Natural killer cell (primary cell): Measurements from ENCODE around the gene TCIRG1. TPM values are rescaled to one million over a fixed set of nuclear protein-coding genes. Genes with fewer than 3 reads are reported as not detected.

Experiments used
- ATAC-seq, 3 donors: fragments of 150-1000 bp in 2 of 3; fragments of 200-7000 bp in 1 of 3; cut with Tn5 transposase; 1 replicate in 1 of 3; 2 replicates in 2 of 3; pipeline ENCODE4 v1.10.0; 2021; ENCODE audit warnings: mild to moderate bottlenecking in 2 of 3, moderate library complexity in 2 of 3
- DNase-seq, 2 donors: peaks; one replicate each; pipeline versions ENCODE4 v3.0.0 to v3.0.0-alpha.2; 2013 to 2021; ENCODE audit warnings: mixed read lengths in 1 of 2
- H3K27ac ChIP-seq: one replicate; pipeline ENCODE4 v1.5.1; 2013; ENCODE audit warnings: mild to moderate bottlenecking, low read length
- H3K27me3 ChIP-seq: one replicate; pipeline ENCODE4 v1.6.1; 2013; ENCODE audit warnings: low read length; ENCODE audit not compliant: control insufficient read depth, insufficient read depth
- H3K36me3 ChIP-seq: one replicate; pipeline ENCODE4 v1.6.1; 2013; ENCODE audit warnings: low read length; ENCODE audit not compliant: control insufficient read depth, insufficient read depth
- H3K4me1 ChIP-seq: one replicate; pipeline ENCODE4 v1.6.1; 2013; ENCODE audit warnings: low read length; ENCODE audit not compliant: control insufficient read depth, insufficient read depth
- H3K4me3 ChIP-seq: one replicate; pipeline ENCODE4 v1.5.1; 2013; ENCODE audit warnings: low read length
- H3K9me3 ChIP-seq: one replicate; pipeline ENCODE4 v1.6.1; 2013; ENCODE audit warnings: low read length; ENCODE audit not compliant: control insufficient read depth, insufficient read depth
- H3K27ac Mint-ChIP-seq, 2 donors: one replicate each; pipeline ENCODE4 v1.8.0; 2022; ENCODE audit warnings: mild to moderate bottlenecking in 2 of 2, mixed read lengths in 2 of 2, moderate library complexity in 1 of 2
- H3K27me3 Mint-ChIP-seq, 2 donors: one replicate each; pipeline ENCODE4 v1.8.0; 2022; ENCODE audit warnings: low read depth in 2 of 2, mixed read lengths in 2 of 2
- H3K36me3 Mint-ChIP-seq: one replicate; pipeline ENCODE4 v1.8.0; 2022; ENCODE audit warnings: mixed read lengths
- H3K4me1 Mint-ChIP-seq, 2 donors: one replicate each; pipeline ENCODE4 v1.8.0; 2022; ENCODE audit warnings: mixed read lengths in 2 of 2
- H3K4me3 Mint-ChIP-seq: one replicate; pipeline ENCODE4 v1.8.0; 2022; ENCODE audit warnings: mild to moderate bottlenecking, moderate library complexity, mixed read lengths
- H3K9me3 Mint-ChIP-seq, 2 donors: one replicate each; pipeline ENCODE4 v1.8.0; 2022; ENCODE audit warnings: mixed read lengths in 2 of 2
- WGBS: methylation state at CpG from one replicate; pipeline ENCODE4 v1.1.7; 2013; ENCODE audit warnings: missing lambda C conversion rate; ENCODE audit not compliant: insufficient coverage; 5-methylcytosine and 5-hydroxymethylcytosine counted together
- intact Hi-C: fragments of 100-400 bp; cut with micrococcal nuclease; formaldehyde crosslinking; loops from one replicate; pipeline ENCODE4 v1.14.2; 2022
- total RNA-seq, 4 donors: library from RNA; stranded (reverse); fragments of 120-200 nt in 1 of 4; gene quantifications; one replicate each; pipeline versions ENCODE4 v1.2.3 to v1.2.4, GENCODE V29; 2013 to 2022
- TF ChIP-seq, protein P1 (sequence below): fragments of 200-600 bp; IDR thresholded peaks from one replicate; pipeline ENCODE4 v1.8.0; 2022; ENCODE audit warnings: antibody characterized with exemption

Gene TCIRG1
- total RNA-seq, 3 donors from 2014 or later (not counting 1 experiment from before 2014, with no cell fraction given) = 438 to 480 (median 465) TPM

GRCh38 chr11:68017980-68018729, 20.7 kb upstream of the TCIRG1 start:
- H3K4me3 Mint-ChIP-seq = no peak overlapping the region
- no peak for ATAC-seq
- Histone ChIP-seq H3K36me3 (no peaks in the 10 kb centered on the region), H3K4me1 (peaks cover 1% of the 10 kb centered on the region), H3K4me3 (no peak overlapping the region), H3K9me3 (no peaks in the 10 kb centered on the region), H3K27ac (no peak overlapping the region), H3K27me3 (no peaks in the 10 kb centered on the region)
- DNase-seq = no peak
- TF ChIP-seq, protein P1, sequence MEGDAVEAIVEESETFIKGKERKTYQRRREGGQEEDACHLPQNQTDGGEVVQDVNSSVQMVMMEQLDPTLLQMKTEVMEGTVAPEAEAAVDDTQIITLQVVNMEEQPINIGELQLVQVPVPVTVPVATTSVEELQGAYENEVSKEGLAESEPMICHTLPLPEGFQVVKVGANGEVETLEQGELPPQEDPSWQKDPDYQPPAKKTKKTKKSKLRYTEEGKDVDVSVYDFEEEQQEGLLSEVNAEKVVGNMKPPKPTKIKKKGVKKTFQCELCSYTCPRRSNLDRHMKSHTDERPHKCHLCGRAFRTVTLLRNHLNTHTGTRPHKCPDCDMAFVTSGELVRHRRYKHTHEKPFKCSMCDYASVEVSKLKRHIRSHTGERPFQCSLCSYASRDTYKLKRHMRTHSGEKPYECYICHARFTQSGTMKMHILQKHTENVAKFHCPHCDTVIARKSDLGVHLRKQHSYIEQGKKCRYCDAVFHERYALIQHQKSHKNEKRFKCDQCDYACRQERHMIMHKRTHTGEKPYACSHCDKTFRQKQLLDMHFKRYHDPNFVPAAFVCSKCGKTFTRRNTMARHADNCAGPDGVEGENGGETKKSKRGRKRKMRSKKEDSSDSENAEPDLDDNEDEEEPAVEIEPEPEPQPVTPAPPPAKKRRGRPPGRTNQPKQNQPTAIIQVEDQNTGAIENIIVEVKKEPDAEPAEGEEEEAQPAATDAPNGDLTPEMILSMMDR = no peak
- peaks cover 0 to 4% of the 10 kb centered on the region in 2 donors for H3K4me1 Mint-ChIP-seq
- WGBS = 85% methylated on average over 27 of the region's 27 CpGs
- intact Hi-C loops = no loop called here
- no peaks in the 10 kb centered on the region for H3K27me3 Mint-ChIP-seq
- H3K9me3 Mint-ChIP-seq = no peaks in the 10 kb centered on the region
- no peak overlapping the region for H3K27ac Mint-ChIP-seq
- H3K36me3 Mint-ChIP-seq = no peaks in the 10 kb centered on the region

DNA sequence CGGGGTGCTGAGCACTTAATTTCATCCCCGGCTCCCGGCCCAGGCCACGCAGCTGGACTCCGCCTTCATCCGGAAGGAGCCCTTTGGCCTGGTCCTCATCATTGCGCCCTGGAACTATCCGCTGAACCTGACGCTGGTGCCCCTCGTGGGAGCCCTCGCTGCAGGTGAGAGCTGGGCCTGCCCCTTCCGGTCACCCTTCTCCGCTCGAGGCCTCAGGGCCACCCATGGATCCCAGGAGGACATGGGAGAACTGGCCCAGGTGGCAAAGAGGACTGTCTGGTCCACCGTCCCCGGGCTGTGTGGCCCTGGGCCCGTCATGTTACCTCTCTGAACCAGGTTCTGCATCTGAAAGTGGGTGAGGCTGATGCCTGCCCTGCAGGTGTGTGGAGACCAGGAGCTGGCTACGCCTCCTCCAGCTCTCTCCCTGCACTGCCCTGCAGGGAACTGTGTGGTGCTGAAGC, 20.1 kb upstream of the TCIRG1 start:
- H3K27ac ChIP-seq = no peak overlapping the region
- Mint-ChIP-seq H3K36me3 (no peaks in the 10 kb centered on the region), H3K27ac (no peak overlapping the region), H3K4me1 (peaks cover 0 to 4% of the 10 kb centered on the region in 2 donors), H3K27me3 (no peaks in the 10 kb centered on the region), H3K9me3 (no peaks in the 10 kb centered on the region), H3K4me3 (no peak overlapping the region)
- 96% methylated on average over 18 of the region's 18 CpGs for WGBS
- intact Hi-C loops = no loop called here
- DNase-seq (no peak), ATAC-seq (no peak)
- no peaks in the 10 kb centered on the region for H3K27me3 ChIP-seq
- no peaks in the 10 kb centered on the region for H3K36me3 ChIP-seq
- TF ChIP-seq, protein P1 = no peak
- no peaks in the 10 kb centered on the region for H3K4me1 ChIP-seq
- no peaks in the 10 kb centered on the region for H3K9me3 ChIP-seq
- no peak overlapping the region for H3K4me3 ChIP-seq

- no peak for ATAC-seq
- H3K27ac ChIP-seq = no peak overlapping the region
- H3K4me1 ChIP-seq = no peaks in the 10 kb centered on the region
- H3K4me3 ChIP-seq = no peak overlapping the region
- Mint-ChIP-seq H3K4me1 (peaks cover 0 to 4% of the 10 kb centered on the region in 2 donors), H3K4me3 (no peak overlapping the region), H3K36me3 (no peaks in the 10 kb centered on the region), H3K9me3 (no peaks in the 10 kb centered on the region), H3K27me3 (no peaks in the 10 kb centered on the region), H3K27ac (no peak overlapping the region)
- no peaks in the 10 kb centered on the region for H3K9me3 ChIP-seq
- H3K36me3 ChIP-seq = no peaks in the 10 kb centered on the region
- intact Hi-C loops = no loop called here
- DNase-seq = no peak
- H3K27me3 ChIP-seq = no peaks in the 10 kb centered on the region
- TF ChIP-seq, protein P1 = no peak
- WGBS = 88% methylated on average over 12 of the region's 12 CpGs
Observed at GRCh38 chr11:68019486-68019885, 19.3 kb upstream of the TCIRG1 start.

DNA sequence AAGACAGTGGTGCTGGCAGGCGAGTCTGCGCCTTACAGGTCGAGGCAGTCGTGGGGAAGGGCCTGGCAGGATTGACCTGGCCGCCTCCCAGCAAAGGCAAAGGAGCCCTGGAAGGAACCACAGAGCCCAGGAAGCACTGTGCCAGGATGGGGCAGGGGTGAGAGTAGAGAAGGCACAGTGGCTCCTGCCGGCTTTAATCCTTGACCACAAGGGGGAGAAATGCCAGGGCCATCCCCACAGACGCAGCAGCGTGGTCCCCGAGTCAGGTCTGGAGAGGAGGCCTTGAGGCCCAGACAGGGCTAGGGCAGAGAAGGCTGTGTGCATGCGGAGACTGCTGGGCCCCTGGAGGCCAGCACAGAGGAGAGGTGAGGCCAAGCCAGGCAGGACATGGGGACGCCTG, 18.2 kb upstream of the TCIRG1 start:
- WGBS = 70% methylated on average over 11 of the region's 11 CpGs
- Mint-ChIP-seq H3K27ac (no peak overlapping the region), H3K4me3 (no peak overlapping the region), H3K9me3 (no peaks in the 10 kb centered on the region), H3K36me3 (no peaks in the 10 kb centered on the region), H3K4me1 (peaks cover 0 to 11% of the 10 kb centered on the region in 2 donors), H3K27me3 (no peaks in the 10 kb centered on the region)
- ATAC-seq = no peak
- TF ChIP-seq, protein P1 = no peak
- no peak for DNase-seq
- Histone ChIP-seq H3K27ac (no peak overlapping the region), H3K9me3 (no peaks in the 10 kb centered on the region), H3K4me1 (peaks cover 10% of the 10 kb centered on the region), H3K4me3 (no peak overlapping the region), H3K36me3 (no peaks in the 10 kb centered on the region), H3K27me3 (no peaks in the 10 kb centered on the region)
- intact Hi-C loops = no loop called here
